Central memory CD4-positive, alpha-beta T cell (primary cell): ENCODE results near the gene TBC1D22A.

ENCODE experiments used
- DNase-seq: peaks from one replicate; pipeline ENCODE4 v3.0.0; 2022

Gene TBC1D22A

DNA sequence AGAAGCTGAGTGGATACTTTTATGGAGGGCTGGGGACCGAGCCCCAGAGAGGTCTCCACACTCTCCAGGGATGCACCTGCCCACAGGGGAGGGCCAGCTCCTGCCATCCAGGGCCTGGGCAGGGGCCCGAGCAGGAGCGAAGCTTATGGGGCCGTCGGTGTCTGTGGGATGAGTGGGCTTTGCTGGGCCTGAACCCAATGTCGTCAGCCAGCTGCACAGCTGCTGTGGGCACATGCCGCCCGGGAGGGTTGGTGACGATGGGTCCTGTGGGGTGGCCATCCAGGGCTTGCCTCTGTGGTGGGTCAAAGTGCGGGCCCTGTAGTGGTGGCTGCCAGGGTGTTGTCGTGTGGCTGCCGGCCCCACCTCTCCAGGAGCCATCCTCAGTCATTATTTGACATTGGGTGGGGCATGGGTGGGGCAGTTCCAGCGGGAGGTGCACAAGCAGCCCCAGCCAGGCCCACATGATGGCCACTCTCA is 447.1 kb downstream of the TBC1D22A start:
- DNase-seq: no peak

GRCh38 chr22:47210112-47210657 is 447.7 kb downstream of the TBC1D22A start:
- no peak for DNase-seq

GRCh38 chr22:47210686-47211085 is 448.2 kb downstream of the TBC1D22A start:
- no peak for DNase-seq

- peak; percentile 30 for DNase-seq
These were observed 451.3 kb downstream of the TBC1D22A start for GRCh38 chr22:47213571-47214230.

DNA sequence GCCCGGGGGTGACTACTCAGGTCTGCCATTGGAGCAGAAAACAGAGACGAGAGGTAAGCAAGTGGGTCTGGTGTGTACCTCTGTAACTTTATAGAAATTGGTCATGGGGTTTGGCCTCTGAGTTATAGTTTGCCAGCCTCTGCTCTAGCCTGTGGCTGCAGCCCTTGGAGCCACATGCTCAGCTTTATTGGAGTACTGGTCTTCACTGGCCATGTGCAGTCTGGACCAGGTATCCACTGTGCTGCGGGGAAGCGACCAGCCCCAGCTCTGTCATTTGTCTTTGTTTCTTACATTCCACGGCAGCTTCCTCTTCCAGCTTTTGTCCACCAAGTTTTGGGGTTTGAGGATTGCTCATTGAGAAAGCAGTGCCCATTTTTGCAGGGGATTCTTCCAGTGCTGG is 453.4 kb downstream of the TBC1D22A start:
- no peak for DNase-seq

GRCh38 chr22:47218671-47219070 is 456.2 kb downstream of the TBC1D22A start:
- no peak for DNase-seq

- no peak for DNase-seq
These were observed 457.3 kb downstream of the TBC1D22A start for GRCh38 chr22:47219789-47220188.

- no peak for DNase-seq
These were observed 458.3 kb downstream of the TBC1D22A start for GRCh38 chr22:47220752-47221151.

DNA sequence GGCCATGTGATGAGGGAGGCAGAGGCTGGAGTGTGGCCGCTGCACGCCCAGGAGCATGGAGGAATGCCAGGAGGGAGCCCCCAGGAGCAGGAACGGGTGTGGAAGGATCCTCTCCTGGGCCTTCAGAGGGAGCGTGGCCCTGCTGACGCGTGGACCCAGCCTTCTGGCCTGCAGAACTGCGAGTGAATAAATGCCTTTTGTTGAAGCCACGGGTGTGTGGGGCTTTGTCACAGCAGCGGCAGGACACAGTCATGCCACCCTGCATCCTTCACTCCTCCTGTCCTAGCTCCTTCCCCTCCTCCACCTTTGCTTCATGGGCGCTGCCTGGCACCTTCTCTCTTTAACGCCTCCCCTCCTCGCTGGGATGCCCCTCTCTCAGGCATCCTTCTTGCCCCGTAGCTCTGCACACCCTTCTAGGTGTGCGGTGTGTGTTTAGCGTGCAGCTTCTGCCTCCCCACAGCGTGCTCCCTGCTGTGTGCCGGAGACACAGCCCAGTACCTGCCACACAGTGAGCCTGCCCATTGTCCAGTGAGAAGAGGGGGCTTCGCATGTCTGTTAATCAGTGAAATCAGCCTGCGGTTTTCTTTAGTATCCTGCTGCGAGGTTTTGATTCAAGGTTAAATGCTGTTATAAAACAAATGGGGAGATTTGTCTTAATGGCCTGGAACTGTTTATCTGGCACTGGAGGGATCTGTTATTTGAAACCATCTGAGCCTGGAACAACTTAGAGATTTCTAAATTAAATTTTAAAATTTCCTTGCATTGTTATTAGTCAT is 459.6 kb downstream of the TBC1D22A start:
- DNase-seq: no peak
